Neutrophil (primary cell): ENCODE results near the gene TFG.

Experiments used
- H3K27ac ChIP-seq: fragments of 200-600 bp; sonication (generic); 2 replicates; pipeline ENCODE4 v1.5.1; 2016; ENCODE audit warnings: mild to moderate bottlenecking, moderate library complexity
- H3K27me3 ChIP-seq: fragments of 200-600 bp; sonication (generic); 2 replicates; pipeline ENCODE4 v1.6.0; 2016; ENCODE audit warnings: mild to moderate bottlenecking
- H3K36me3 ChIP-seq: fragments of 200-600 bp; sonication (generic); 2 replicates; pipeline ENCODE4 v1.5.1; 2017
- H3K4me1 ChIP-seq, 2 experiments: fragments of 200-600 bp in 1 of 2; sonication (generic) in 1 of 2; 1 replicate in 1 of 2; 2 replicates in 1 of 2; pipeline versions ENCODE4 v1.5.1 to v1.6.1; 2013 to 2016; ENCODE audit warnings: low read depth in 1 of 2, low read length in 1 of 2, mild to moderate bottlenecking in 1 of 2, moderate library complexity in 1 of 2; ENCODE audit not compliant: control insufficient read depth in 1 of 2, insufficient read depth in 1 of 2
- H3K4me3 ChIP-seq, 2 experiments: fragments of 200-600 bp in 1 of 2; sonication (generic) in 1 of 2; 1 replicate in 1 of 2; 2 replicates in 1 of 2; pipeline ENCODE4 v1.5.1; 2013 to 2016; ENCODE audit warnings: low read depth in 1 of 2, low read length in 1 of 2, mild to moderate bottlenecking in 1 of 2, moderate library complexity in 1 of 2
- H3K9me3 ChIP-seq: fragments of 200-600 bp; sonication (generic); 2 replicates; pipeline ENCODE4 v1.5.1; 2016
- CTCF ChIP-seq: fragments of 200-600 bp; sonication (generic); IDR thresholded peaks from 2 replicates; pipeline ENCODE4 v1.5.1; 2016; ENCODE audit warnings: antibody characterized with exemption

The TFG gene

DNA sequence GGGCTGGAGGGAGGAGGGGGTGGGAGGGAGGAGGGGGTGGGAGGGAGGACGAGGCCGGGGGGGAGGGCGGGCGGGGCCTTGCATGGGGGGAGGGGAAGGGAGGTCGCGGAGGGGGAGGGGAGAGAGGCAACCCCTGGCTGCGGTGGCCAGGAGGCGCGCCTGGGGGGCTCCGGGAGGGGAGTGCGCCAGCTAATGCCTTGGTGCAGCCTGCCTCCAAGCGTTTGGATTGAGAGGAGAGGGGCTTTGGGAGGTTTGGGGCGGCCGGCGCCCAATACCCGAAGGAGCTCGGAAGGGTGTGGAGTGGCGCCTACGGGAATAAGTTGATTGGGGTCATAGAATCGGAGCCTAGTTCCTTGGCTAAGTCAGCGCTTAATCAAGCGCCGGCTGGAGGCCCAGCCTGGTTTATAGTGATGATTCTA lies 557 bp downstream of the TFG start:
- no peaks in the 10 kb centered on the region for H3K9me3 ChIP-seq
- H3K4me3 ChIP-seq, result peak overlapping the region; percentile 85 to 86
- peaks cover 18% of the 10 kb centered on the region for H3K27me3 ChIP-seq
- peaks cover 7% of the 10 kb centered on the region for H3K36me3 ChIP-seq
- peaks cover 19% of the 10 kb centered on the region in 2 experiments for H3K4me1 ChIP-seq
- no peak for TF ChIP-seq CTCF
- H3K27ac ChIP-seq, result peak overlapping the region; percentile 94

- H3K9me3 ChIP-seq, result no peaks in the 10 kb centered on the region
- peaks cover 11% of the 10 kb centered on the region for H3K36me3 ChIP-seq
- peak overlapping the region; percentile 94 for H3K27ac ChIP-seq
- TF ChIP-seq CTCF, result no peak
- H3K4me3 ChIP-seq, result peak overlapping the region; percentile 85 to 86
- H3K4me1 ChIP-seq, result peaks cover 19% of the 10 kb centered on the region in 2 experiments
- peaks cover 18% of the 10 kb centered on the region for H3K27me3 ChIP-seq
Observed at GRCh38 chr3:100710261-100710968, 1.1 kb downstream of the TFG start.

DNA sequence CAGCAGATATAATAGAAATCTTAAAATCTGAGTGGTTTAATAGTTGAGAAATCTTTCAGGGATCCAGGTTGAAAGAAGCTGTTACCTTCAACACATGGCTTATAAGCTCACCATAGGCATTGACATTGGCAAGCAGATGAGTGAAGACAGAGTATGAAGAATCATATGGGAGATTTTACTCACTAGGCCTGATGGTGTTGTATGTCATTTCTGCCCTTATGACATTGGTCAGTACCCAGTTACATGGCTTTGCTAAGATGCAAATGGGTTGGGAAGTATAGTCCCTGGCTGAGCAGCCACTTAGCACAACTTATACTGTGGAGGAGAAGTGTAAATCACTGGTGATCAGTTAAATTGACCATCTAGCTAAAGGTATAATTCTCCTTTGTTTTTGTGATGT lies 5.9 kb downstream of the TFG start:
- H3K27me3 ChIP-seq, result no peaks in the 10 kb centered on the region
- H3K4me1 ChIP-seq, result peaks cover 10 to 14% of the 10 kb centered on the region in 2 experiments
- H3K27ac ChIP-seq, result no peak overlapping the region
- no peak for TF ChIP-seq CTCF
- H3K9me3 ChIP-seq, result no peaks in the 10 kb centered on the region
- no peak overlapping the region for H3K4me3 ChIP-seq
- H3K36me3 ChIP-seq, result peaks cover 27% of the 10 kb centered on the region

GRCh38 chr3:100717063-100717462 lies 7.8 kb downstream of the TFG start:
- Histone ChIP-seq H3K36me3 (peaks cover 46% of the 10 kb centered on the region), H3K27ac (no peak overlapping the region), H3K4me1 (peaks cover 0 to 5% of the 10 kb centered on the region in 2 experiments), H3K9me3 (no peaks in the 10 kb centered on the region), H3K4me3 (no peak overlapping the region), H3K27me3 (no peaks in the 10 kb centered on the region)
- TF ChIP-seq CTCF, result no peak

DNA sequence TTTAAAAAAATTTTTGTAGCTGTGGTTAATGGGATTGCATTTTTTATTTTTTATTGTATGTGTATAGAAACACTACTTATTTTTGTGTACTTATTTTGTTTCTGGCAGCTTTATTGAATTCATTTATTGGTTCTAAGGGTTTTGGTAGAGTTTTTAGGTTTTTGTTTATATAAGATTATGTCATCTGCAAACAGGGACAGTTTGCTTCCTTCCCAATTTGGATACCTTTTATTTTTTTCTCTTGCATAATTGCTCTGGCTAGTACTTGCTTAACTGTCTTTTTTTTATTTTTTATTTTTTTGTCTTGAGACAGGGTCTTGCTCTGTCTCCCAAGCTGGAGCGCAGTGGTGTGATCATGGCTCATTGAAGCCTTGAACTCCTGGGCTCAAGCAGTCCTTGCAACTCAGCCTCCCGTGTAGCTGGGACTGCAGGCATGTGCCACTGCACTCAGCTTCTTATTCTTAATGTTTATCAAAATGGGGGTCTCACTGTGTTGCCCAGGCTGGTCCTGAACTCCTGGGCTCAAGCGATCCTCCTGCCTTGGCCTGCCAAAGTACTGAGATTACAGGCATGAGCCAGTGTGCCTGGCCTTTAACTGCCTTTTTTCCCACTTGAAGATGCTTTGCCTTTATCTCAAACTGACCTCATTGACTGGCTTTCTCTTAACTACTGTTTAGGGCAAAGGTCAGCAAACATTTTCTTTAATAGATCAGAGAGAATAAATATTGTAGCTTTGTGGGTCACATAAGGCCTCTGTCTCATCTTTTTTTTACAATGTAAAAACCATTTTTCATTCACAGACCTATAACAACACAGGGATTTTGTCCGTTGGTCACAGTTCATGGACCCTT lies 8.6 kb downstream of the TFG start:
- Histone ChIP-seq H3K27ac (no peak overlapping the region), H3K4me1 (peaks cover 0 to 5% of the 10 kb centered on the region in 2 experiments), H3K9me3 (no peaks in the 10 kb centered on the region), H3K36me3 (peaks cover 48% of the 10 kb centered on the region), H3K27me3 (no peaks in the 10 kb centered on the region), H3K4me3 (no peak overlapping the region)
- no peak for TF ChIP-seq CTCF
